Prostate gland (tissue), 2 donors: ENCODE data around the gene SNRPB2.
A peak's percentile ranks its signal among the peaks of the same experiment; 100 is the strongest.

ENCODE experiments used
- POLR2AphosphoS5 ChIP-seq: sonication (generic); formaldehyde crosslinking; IDR thresholded peaks from one replicate; pipeline ENCODE4 v1.6.1; 2017; ENCODE audit warnings: antibody characterized with exemption
- TF ChIP-seq, protein P1 (sequence below), 4 experiments: fragments of 200-600 bp in 2 of 4; fragments of 450-650 bp in 2 of 4; sonication (generic) in 2 of 4; IDR thresholded peaks; 1 replicate in 3 of 4; 2 replicates in 1 of 4; pipeline ENCODE4 v1.5.1; 2016 to 2019; ENCODE audit warnings: antibody characterized with exemption in 4 of 4, mild to moderate bottlenecking in 2 of 4, moderate library complexity in 2 of 4

DNA sequence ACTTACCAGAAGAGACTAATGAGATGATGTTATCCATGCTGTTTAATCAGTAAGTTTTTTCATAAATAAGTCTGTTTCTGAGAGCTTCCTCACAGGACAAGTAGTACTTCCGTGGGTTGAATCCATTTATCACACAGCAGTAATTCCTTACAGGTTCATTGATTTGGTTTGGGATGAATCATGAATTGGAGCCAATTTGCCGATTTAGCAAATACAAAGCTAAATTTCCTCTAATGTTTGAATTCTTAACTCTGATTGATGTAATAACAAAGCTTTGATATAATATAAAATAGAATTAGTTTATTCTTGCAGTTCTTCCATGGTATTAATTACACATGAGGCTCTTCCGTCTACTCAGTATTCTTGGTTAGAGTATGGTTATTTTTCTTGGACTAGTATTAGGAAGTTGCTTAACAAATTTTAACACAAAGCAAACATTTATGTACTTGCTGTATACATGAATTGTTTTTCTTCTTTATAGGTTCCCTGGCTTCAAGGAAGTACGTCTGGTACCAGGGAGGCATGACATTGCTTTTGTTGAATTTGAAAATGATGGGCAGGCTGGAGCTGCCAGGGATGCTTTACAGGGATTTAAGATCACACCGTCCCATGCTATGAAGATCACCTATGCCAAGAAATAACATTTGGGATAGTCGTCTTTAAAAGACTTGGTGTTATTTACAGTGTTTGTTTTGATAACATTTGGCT lies 10.7 kb downstream of the SNRPB2 start:
- peak; percentile 63 for TF ChIP-seq POLR2AphosphoS5
- TF ChIP-seq, protein P1, sequence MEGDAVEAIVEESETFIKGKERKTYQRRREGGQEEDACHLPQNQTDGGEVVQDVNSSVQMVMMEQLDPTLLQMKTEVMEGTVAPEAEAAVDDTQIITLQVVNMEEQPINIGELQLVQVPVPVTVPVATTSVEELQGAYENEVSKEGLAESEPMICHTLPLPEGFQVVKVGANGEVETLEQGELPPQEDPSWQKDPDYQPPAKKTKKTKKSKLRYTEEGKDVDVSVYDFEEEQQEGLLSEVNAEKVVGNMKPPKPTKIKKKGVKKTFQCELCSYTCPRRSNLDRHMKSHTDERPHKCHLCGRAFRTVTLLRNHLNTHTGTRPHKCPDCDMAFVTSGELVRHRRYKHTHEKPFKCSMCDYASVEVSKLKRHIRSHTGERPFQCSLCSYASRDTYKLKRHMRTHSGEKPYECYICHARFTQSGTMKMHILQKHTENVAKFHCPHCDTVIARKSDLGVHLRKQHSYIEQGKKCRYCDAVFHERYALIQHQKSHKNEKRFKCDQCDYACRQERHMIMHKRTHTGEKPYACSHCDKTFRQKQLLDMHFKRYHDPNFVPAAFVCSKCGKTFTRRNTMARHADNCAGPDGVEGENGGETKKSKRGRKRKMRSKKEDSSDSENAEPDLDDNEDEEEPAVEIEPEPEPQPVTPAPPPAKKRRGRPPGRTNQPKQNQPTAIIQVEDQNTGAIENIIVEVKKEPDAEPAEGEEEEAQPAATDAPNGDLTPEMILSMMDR (IDR thresholded peaks at IDR 0.05), result no peak
